ENCODE results near the gene C2CD2.

Gene C2CD2

GRCh38 chr21:41846033-41846317 lies 107.8 kb downstream of the C2CD2 start:
- DNase-seq (ENCODE audit: low spot score): no peak

- DNase-seq (ENCODE audit: low spot score): no peak
Measured at GRCh38 chr21:41845310-41846032, 108.3 kb downstream of the C2CD2 start.

- DNase-seq (ENCODE audit: low spot score): no peak
Measured at GRCh38 chr21:41843584-41843983, 110.2 kb downstream of the C2CD2 start.

DNA sequence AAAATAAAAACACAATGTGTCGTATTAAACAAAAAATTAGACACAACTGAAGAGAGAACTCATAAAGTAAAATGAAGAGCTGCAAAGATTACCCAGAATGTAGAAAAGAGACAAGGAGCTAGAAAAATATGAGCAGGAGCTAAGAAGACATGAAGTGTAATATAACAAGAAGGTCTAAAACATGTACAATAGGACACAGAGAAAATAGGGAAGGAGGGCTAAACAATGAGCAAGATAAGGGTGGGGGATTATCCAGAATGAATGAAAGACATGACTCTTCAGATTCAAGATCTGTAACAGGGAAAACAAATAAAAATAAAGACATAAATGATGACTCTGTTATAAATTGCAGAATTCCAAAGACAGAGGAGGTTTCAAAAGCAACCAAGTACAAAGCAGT lies 112.9 kb downstream of the C2CD2 start:
- DNase-seq (ENCODE audit: low spot score): no peak

DNA sequence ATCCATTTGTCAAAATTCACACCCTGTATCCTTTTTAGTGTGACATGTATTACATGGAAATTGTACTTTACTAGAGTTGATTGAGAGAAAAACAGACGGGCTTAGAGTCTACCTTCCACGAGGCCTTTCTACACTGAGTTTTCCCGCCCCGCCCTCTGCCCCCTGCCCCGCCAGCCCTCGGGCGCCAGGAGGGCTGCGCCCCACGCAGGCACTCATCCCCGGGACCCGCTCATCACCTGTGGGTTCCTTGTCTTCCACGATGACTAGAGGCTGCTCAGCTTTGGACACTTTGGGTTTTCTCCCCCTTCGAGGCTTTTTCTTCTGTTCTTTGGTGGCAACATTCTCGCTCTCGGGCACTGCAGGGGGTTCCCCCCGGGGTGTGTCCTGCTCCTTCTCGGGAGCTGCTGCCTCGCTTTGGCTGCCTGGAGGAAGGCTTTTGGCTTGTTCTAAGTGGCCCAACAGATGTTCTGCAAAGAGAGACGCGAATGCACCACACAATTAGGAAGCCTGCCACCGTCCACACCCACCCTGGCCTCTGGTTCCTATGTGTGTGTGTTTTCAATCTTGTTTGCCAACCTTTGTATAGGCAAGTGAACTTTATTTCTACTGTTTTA lies 114.3 kb downstream of the C2CD2 start:
- DNase-seq (ENCODE audit: low spot score): no peak

DNA sequence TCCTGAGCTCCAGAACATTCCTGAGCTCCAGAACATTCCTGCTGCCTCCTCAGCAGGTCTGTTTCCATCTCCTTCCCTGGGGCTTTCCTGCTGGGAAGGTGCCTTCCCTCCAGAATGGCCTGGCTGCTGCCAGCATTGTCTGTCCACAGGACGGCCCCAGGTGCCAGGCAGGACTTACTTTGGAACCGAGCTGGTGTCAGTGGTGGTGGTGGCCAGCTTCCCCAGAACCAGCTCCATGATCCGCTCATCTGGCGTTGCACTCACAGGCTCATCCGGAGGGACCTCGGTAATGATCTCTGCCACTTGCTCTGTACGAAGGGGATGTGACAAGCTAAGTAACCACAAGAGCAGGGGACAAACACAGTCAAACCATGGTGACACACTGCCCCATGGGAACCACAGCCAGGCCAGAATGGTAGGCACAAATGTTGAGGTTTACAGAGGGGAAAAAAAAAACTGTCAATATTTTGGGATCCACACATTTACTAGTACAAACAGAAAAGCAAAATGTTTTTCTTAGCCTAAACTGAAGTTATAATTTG lies 116.0 kb downstream of the C2CD2 start:
- DNase-seq (ENCODE audit: low spot score): no peak

- DNase-seq (ENCODE audit: low spot score): no peak
Measured at GRCh38 chr21:41836166-41837015, 117.4 kb downstream of the C2CD2 start.

DNA sequence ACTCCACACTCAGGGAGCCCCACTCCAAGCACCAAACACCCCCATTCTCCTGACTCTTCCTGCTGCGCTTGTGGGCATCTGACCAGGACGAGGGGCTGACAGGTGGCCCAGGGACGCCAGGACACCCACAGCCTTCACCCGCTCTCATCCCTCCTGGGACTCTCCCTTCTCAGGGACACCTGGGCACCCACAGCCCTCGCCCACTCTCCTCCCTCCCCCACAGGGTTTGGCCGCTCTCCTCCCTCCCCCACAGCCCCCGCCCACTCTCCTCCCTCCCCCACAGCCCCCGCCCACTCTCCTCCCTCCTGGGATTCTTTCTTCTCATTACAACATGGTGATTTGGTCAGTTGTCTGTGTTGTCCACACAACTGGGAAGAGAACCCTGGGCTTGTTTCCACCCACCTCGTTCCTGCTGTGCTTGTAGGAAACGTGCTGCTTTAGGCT lies 118.1 kb downstream of the C2CD2 start:
- no peak for DNase-seq (ENCODE audit: low spot score)
